H9 (cell line): ENCODE measurements around the gene PSMA3. TPM values are rescaled to one million over a fixed set of nuclear protein-coding genes. Genes with fewer than 3 reads are reported as not detected.

Experiments
- DNase-seq: peaks from one replicate; pipeline ENCODE4 v3.0.0-alpha.2; 2017
- H2AFZ ChIP-seq: one replicate; pipeline ENCODE4 v1.6.1; 2013; ENCODE audit warnings: mild to moderate bottlenecking, low read length, control low read depth, moderate library complexity
- H2AK5ac ChIP-seq: 2 replicates; pipeline ENCODE4 v1.6.1; 2013; ENCODE audit warnings: low read length, control low read depth, mixed read lengths; ENCODE audit not compliant: insufficient read length
- H2BK120ac ChIP-seq: one replicate; pipeline ENCODE4 v1.6.1; 2013; ENCODE audit warnings: low read depth, mild to moderate bottlenecking, low read length, control low read depth, inconsistent platforms; ENCODE audit not compliant: poor library complexity, severe bottlenecking
- H2BK12ac ChIP-seq: 2 replicates; pipeline ENCODE4 v1.6.1; 2013; ENCODE audit warnings: low read length, control low read depth, mixed read lengths, low read depth; ENCODE audit not compliant: insufficient read length
- H2BK15ac ChIP-seq: 2 replicates; pipeline ENCODE4 v1.6.1; 2013; ENCODE audit warnings: low read depth, low read length, control low read depth
- H2BK20ac ChIP-seq: one replicate; pipeline ENCODE4 v1.6.1; 2013; ENCODE audit warnings: low read depth, mild to moderate bottlenecking, low read length, control low read depth, inconsistent platforms; ENCODE audit not compliant: poor library complexity, severe bottlenecking
- H2BK5ac ChIP-seq: 2 replicates; pipeline ENCODE4 v1.6.1; 2013; ENCODE audit warnings: low read length, control low read depth, mixed read lengths; ENCODE audit not compliant: insufficient read length
- H3K14ac ChIP-seq: 2 replicates; pipeline ENCODE4 v1.6.1; 2013; ENCODE audit warnings: low read length, control low read depth; ENCODE audit not compliant: insufficient read depth
- H3K18ac ChIP-seq: 2 replicates; pipeline ENCODE4 v1.6.1; 2013; ENCODE audit warnings: low read depth, mild to moderate bottlenecking, mixed read lengths, low read length, control low read depth; ENCODE audit not compliant: insufficient read length
- H3K23ac ChIP-seq: 2 replicates; pipeline ENCODE4 v1.6.1; 2013; ENCODE audit warnings: low read length, control low read depth, mixed read lengths, low read depth; ENCODE audit not compliant: insufficient read length
- H3K23me2 ChIP-seq: 2 replicates; pipeline ENCODE4 v1.6.1; 2013; ENCODE audit warnings: low read depth, mild to moderate bottlenecking, mixed read lengths, low read length, control low read depth; ENCODE audit not compliant: insufficient read length, poor library complexity, severe bottlenecking
- H3K27ac ChIP-seq: 2 replicates; pipeline ENCODE4 v1.5.1; 2013; ENCODE audit warnings: low read length, control low read depth, mixed read lengths, low read depth; ENCODE audit not compliant: insufficient read length
- H3K27me3 ChIP-seq: 2 replicates; pipeline ENCODE4 v1.6.1; 2013; ENCODE audit warnings: low read length, control low read depth, inconsistent platforms; ENCODE audit not compliant: insufficient read depth
- H3K4ac ChIP-seq: 2 replicates; pipeline ENCODE4 v1.6.1; 2013; ENCODE audit warnings: low read depth, mild to moderate bottlenecking, control low read depth, inconsistent platforms, low read length, moderate library complexity
- H3K4me1 ChIP-seq: 2 replicates; pipeline ENCODE4 v1.6.1; 2013; ENCODE audit warnings: low read length, control low read depth, inconsistent platforms; ENCODE audit not compliant: insufficient read depth
- H3K4me2 ChIP-seq: 2 replicates; pipeline ENCODE4 v1.6.1; 2013; ENCODE audit warnings: low read length, control low read depth, mixed read lengths; ENCODE audit not compliant: insufficient read length, insufficient read depth
- H3K56ac ChIP-seq: 2 replicates; pipeline ENCODE4 v1.6.1; 2013; ENCODE audit warnings: low read depth, mild to moderate bottlenecking, mixed read lengths, low read length, control low read depth; ENCODE audit not compliant: insufficient read length
- H3K79me1 ChIP-seq: 2 replicates; pipeline ENCODE4 v1.6.1; 2013; ENCODE audit warnings: low read depth, mild to moderate bottlenecking, moderate library complexity, low read length, control low read depth, inconsistent platforms; ENCODE audit not compliant: insufficient read depth, poor library complexity, severe bottlenecking
- H3K79me2 ChIP-seq: 2 replicates; pipeline ENCODE4 v1.6.1; 2013; ENCODE audit warnings: low read length, control low read depth, inconsistent platforms; ENCODE audit not compliant: insufficient read depth
- H3K9ac ChIP-seq: 2 replicates; pipeline ENCODE4 v1.6.1; 2013; ENCODE audit warnings: low read length, control low read depth, mixed read lengths; ENCODE audit not compliant: insufficient read length; ENCODE audit errors: extremely low read depth
- H3K9me3 ChIP-seq: one replicate; pipeline ENCODE4 v1.6.1; 2013; ENCODE audit warnings: low read depth, low read length, inconsistent platforms; ENCODE audit not compliant: control insufficient read depth
- H3T11ph ChIP-seq: one replicate; pipeline ENCODE4 v1.6.1; 2013; ENCODE audit warnings: mild to moderate bottlenecking, low read length, control low read depth, inconsistent platforms
- H4K20me1 ChIP-seq: one replicate; pipeline ENCODE4 v1.6.1; 2013; ENCODE audit not compliant: control insufficient read depth, insufficient read length, insufficient read depth
- H4K5ac ChIP-seq: 2 replicates; pipeline ENCODE4 v1.6.1; 2013; ENCODE audit warnings: low read depth, mild to moderate bottlenecking, mixed read lengths, low read length, control low read depth; ENCODE audit not compliant: insufficient read length
- H4K8ac ChIP-seq: replicated peaks from 2 replicates; pipeline ENCODE4 v1.6.1; 2013; ENCODE audit warnings: low read length, control low read depth, mixed read lengths, low read depth; ENCODE audit not compliant: insufficient read length
- H4K91ac ChIP-seq: 2 replicates; pipeline ENCODE4 v1.6.1; 2013; ENCODE audit warnings: low read depth, mild to moderate bottlenecking, moderate library complexity, mixed read lengths, low read length, control low read depth; ENCODE audit not compliant: insufficient read length
- H3K27ac Mint-ChIP-seq, 3 experiments: 2 replicates in 2 of 3; 3 replicates in 1 of 3; pipeline ENCODE4 v1.8.0; 2020 to 2021; ENCODE audit warnings: mixed read lengths in 3 of 3, mild to moderate bottlenecking in 1 of 3, moderate library complexity in 1 of 3
- H3K27me3 Mint-ChIP-seq: 2 replicates; pipeline ENCODE4 v1.8.0; 2021; ENCODE audit warnings: low read depth, mild to moderate bottlenecking, moderate library complexity, mixed read lengths
- H3K36me3 Mint-ChIP-seq, 3 experiments: 2 replicates in 2 of 3; 3 replicates in 1 of 3; pipeline ENCODE4 v1.8.0; 2020 to 2021; ENCODE audit warnings: low read depth in 3 of 3, mixed read lengths in 3 of 3; ENCODE audit not compliant: insufficient read depth in 1 of 3
- H3K4me1 Mint-ChIP-seq, 2 experiments: 2 replicates each; pipeline ENCODE4 v1.8.0; 2020; ENCODE audit warnings: mixed read lengths in 2 of 2
- H3K4me3 Mint-ChIP-seq, 2 experiments: 2 replicates in 1 of 2; 3 replicates in 1 of 2; pipeline ENCODE4 v1.8.0; 2020 to 2021; ENCODE audit warnings: mild to moderate bottlenecking in 2 of 2, mixed read lengths in 2 of 2, moderate library complexity in 1 of 2
- H3K9me3 Mint-ChIP-seq, 2 experiments: 2 replicates in 1 of 2; 3 replicates in 1 of 2; pipeline ENCODE4 v1.8.0; 2020; ENCODE audit warnings: mild to moderate bottlenecking in 2 of 2, mixed read lengths in 2 of 2, moderate library complexity in 1 of 2
- WGBS: extraction: QIAGEN DNeasy Blood & Tissue Kit; methylation state at CpG from one replicate; pipeline ENCODE4 v1.1.7; 2013; ENCODE audit warnings: missing lambda C conversion rate, low lambda C conversion rate, mixed read lengths; ENCODE audit not compliant: insufficient read length; ENCODE audit errors: extremely low coverage; 5-methylcytosine and 5-hydroxymethylcytosine counted together
- long read RNA-seq: library from polyadenylated mRNA; unstranded; transcript quantifications from one replicate; pipeline ENCODE4 v2.0.0, GENCODE V29; 2020
- total RNA-seq: library from RNA; stranded (reverse); gene quantifications from 2 replicates; pipeline ENCODE4 v1.2.1, GENCODE V29; 2021
- TF ChIP-seq, protein P1 (sequence below): fragments of 200-600 bp; sonication (generic); conservative IDR thresholded peaks from 3 replicates; pipeline ENCODE4 v1.8.0; 2021; ENCODE audit warnings: antibody characterized with exemption, mild to moderate bottlenecking

Gene PSMA3
- total RNA-seq = 340 and 342 TPM in 2 replicates
- long read RNA-seq, transcript PSMA3-212 (3 exons, 730 nt) = minor isoform, 5 of 417 reads
- long read RNA-seq, transcript PSMA3-201 (11 exons, 970 nt) = major isoform, 372 of 417 reads
- long read RNA-seq, partial matches to known transcripts = 8 of 417 reads
- long read RNA-seq, other reads (novel, unspliced or antisense) = 31 of 417 reads

DNA sequence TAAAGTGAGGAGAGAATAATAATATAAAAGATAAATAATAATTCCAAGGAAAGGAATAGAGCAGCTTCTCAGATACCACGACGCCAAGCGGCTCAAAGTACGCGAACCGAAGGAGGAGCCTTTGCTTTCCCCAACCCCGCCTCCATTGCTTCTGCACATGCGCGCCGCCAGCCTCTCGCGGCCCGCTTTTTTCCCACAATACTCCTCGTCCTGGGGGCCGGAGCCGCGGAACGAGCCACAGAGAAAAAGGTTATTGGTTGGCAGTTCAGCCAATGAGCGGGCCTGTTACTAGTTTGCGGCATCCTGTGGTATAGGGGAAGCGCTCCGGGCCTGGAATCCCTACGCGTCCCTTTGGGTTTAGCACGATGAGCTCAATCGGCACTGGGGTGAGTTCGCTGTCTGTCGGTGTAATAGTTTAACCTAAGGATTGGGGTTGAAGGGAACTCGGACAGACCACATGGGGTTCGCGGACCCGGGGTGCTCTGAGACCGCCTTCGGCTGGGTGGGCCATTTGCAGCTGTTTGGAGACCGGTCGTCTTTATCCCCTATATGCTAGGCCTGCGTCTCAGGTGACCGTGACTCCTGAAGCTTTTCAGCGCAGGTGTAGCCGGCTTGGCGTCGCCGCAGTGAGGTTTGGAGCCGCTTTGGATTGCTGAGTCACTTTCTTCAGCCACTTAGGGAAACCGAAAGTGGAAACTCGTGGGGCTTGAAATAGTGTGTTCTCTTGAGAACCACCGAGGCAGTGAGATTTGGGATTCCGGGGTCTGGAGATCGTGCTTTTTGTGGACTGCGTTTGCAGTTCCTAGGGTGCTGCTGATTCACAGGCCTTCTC is at the start of gene PSMA3:
PSMA3 (plus strand) TSS at position 288 of the 832 bp plus-strand sequence; CDS start at position 366, 78 bp downstream.
- no peak within 1 kb of the TSS for H4K91ac ChIP-seq
- H3K9me3 Mint-ChIP-seq = no peaks in the 10 kb centered on the region; a peak in 1 of 5 replicates
- peak within 1 kb of the TSS; percentile 78 for H3K27ac ChIP-seq
- H3T11ph ChIP-seq = no peak within 1 kb of the TSS
- TF ChIP-seq, protein P1, sequence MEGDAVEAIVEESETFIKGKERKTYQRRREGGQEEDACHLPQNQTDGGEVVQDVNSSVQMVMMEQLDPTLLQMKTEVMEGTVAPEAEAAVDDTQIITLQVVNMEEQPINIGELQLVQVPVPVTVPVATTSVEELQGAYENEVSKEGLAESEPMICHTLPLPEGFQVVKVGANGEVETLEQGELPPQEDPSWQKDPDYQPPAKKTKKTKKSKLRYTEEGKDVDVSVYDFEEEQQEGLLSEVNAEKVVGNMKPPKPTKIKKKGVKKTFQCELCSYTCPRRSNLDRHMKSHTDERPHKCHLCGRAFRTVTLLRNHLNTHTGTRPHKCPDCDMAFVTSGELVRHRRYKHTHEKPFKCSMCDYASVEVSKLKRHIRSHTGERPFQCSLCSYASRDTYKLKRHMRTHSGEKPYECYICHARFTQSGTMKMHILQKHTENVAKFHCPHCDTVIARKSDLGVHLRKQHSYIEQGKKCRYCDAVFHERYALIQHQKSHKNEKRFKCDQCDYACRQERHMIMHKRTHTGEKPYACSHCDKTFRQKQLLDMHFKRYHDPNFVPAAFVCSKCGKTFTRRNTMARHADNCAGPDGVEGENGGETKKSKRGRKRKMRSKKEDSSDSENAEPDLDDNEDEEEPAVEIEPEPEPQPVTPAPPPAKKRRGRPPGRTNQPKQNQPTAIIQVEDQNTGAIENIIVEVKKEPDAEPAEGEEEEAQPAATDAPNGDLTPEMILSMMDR = no peak
- no peak within 1 kb of the TSS for H2AK5ac ChIP-seq
- peak within 1 kb of the TSS; percentile 10 for H2BK5ac ChIP-seq
- H3K9ac ChIP-seq = peak within 1 kb of the TSS; percentile 89
- H2AFZ ChIP-seq = peak within 1 kb of the TSS; percentile 63
- H3K14ac ChIP-seq = peak within 1 kb of the TSS; percentile 77
- no peak within 1 kb of the TSS for H3K56ac ChIP-seq
- no peaks in the 10 kb centered on the region for H3K4me1 ChIP-seq
- peaks cover 8 to 13% (median 10%) of the 10 kb centered on the region in 3 experiments for H3K36me3 Mint-ChIP-seq
- H4K5ac ChIP-seq = peak within 1 kb of the TSS; percentile 2
- no peak within 1 kb of the TSS for H3K23ac ChIP-seq
- no peak within 1 kb of the TSS for H4K8ac ChIP-seq
- peak within 1 kb of the TSS; percentile 100 for H3K27ac Mint-ChIP-seq
- no peak within 1 kb of the TSS; the same call in 1 of the 2 replicates for H3K4ac ChIP-seq
- peak within 1 kb of the TSS; percentile 66 for H3K18ac ChIP-seq
- peaks cover 18 to 21% of the 10 kb centered on the region in 2 experiments for H3K4me1 Mint-ChIP-seq
- H3K9me3 ChIP-seq = no peaks in the 10 kb centered on the region
- no peak within 1 kb of the TSS for H2BK12ac ChIP-seq
- H2BK120ac ChIP-seq = no peak within 1 kb of the TSS
- no peaks in the 10 kb centered on the region for H4K20me1 ChIP-seq
- H3K79me2 ChIP-seq = peaks cover 33% of the 10 kb centered on the region
- H3K4me2 ChIP-seq = peak within 1 kb of the TSS; percentile 75
- H3K27me3 Mint-ChIP-seq = peaks cover under 1% of the 10 kb centered on the region; the same call in 1 of the 2 replicates
- DNase-seq = peak; percentile 98
- H3K23me2 ChIP-seq = no peaks in the 10 kb centered on the region
- no CpG with 5 or more reads among the region's 50 CpGs for WGBS
- H2BK15ac ChIP-seq = no peak within 1 kb of the TSS
- H3K4me3 Mint-ChIP-seq = peak within 1 kb of the TSS; percentile 92 to 99
- H3K27me3 ChIP-seq = no peaks in the 10 kb centered on the region
- H2BK20ac ChIP-seq = no peak within 1 kb of the TSS
- peaks cover 6% of the 10 kb centered on the region for H3K79me1 ChIP-seq
